HG02588 (cell line): ENCODE data around the gene RTL3.
"Not testable (repeated sequence)": the region's sequence is repeated elsewhere in the genome, so short reads cannot be mapped to it uniquely, and the experiment has no call there.

Experiments
- ATAC-seq: cut with Tn5 transposase; IDR thresholded peaks from one replicate; pipeline ENCODE4 v1.9.1; 2021; ENCODE audit warnings: mild to moderate bottlenecking, moderate library complexity; ENCODE audit not compliant: unreplicated experiment

Gene RTL3, protein sequence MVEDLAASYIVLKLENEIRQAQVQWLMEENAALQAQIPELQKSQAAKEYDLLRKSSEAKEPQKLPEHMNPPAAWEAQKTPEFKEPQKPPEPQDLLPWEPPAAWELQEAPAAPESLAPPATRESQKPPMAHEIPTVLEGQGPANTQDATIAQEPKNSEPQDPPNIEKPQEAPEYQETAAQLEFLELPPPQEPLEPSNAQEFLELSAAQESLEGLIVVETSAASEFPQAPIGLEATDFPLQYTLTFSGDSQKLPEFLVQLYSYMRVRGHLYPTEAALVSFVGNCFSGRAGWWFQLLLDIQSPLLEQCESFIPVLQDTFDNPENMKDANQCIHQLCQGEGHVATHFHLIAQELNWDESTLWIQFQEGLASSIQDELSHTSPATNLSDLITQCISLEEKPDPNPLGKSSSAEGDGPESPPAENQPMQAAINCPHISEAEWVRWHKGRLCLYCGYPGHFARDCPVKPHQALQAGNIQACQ

DNA sequence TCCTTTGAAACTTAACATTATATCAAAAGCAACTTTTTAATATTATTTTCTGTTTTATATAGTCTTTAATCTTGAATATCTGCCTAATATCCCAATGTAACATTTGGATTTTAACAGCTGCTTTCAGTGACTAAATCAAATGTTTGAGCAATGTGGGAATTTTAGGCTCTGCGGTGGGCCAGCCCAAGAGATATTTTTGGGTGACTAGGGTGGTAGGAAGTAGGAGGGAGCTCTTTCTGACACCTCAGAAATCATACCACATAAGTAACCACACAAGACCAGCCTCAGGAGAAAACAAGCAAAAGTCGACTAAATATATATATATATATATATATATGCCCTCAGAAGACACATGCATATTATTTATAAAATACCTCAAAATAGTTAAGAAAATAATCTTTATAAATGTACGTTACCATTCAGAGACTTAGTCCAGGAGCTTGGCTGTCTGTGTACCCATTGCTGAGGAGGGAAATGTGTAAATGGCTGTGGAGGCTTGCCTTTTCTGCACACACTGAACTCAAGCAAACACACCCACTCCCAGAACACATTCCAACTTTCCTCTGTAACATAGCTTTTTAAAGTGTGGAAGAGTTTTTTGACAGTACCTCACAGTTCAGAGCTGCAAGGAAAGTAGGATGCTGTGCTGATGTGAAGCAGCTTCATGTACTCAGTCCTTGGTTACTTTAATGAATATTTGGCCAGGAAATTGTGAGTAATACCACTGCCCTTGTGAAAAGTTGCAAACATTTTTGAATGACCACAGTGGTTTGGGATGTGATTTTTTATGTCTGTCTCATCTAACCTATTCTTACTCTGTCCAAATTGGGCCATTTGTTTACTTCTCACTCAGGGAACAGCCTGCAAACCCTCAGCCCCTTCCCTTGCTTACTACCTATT lies at the start of gene RTL3:
Gene RTL3, minus strand, starts transcription at position 484 of the 900 bp plus-strand sequence. CDS start 908 bp downstream, outside the sequence.
- no peak for ATAC-seq

DNA sequence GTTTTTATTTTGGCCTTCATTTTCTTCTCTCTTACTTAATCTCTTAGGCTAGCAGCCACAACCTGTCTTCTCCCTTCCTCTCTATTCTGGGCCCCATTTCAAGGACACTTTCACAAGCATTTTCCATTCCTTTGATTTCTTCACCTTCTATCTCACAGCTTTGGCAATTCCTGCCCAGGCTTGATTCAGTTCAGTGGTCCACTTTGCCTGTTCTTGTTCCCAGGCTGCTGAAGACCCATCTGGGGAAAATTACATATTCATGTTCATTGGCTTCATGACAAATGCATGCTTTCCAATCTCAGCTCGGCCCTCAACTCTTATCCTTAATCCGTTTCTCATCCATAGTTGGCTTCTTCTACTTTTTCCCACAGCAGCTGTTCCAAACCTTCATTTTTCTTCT lies 49.7 kb upstream of the RTL3 start:
- ATAC-seq = no peak

DNA sequence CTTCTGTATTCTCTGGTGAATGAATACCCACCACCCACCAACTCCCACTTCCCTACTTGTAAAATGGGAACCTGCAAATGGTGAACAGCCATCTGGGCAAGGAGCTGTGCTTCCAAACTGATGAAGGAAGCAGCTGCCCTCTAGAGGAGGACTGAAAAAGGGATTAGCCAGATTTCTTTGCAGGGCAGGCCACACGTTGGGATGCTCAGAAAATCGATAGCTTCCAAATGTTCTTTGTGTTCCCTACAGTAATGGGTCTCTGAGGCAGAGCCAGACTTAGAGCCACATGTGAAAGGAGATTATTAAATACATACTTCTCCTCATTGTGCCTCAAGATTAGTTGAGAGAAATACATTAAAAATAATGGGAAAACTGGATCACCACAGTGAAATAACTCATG lies 49.1 kb upstream of the RTL3 start:
- ATAC-seq = no peak

DNA sequence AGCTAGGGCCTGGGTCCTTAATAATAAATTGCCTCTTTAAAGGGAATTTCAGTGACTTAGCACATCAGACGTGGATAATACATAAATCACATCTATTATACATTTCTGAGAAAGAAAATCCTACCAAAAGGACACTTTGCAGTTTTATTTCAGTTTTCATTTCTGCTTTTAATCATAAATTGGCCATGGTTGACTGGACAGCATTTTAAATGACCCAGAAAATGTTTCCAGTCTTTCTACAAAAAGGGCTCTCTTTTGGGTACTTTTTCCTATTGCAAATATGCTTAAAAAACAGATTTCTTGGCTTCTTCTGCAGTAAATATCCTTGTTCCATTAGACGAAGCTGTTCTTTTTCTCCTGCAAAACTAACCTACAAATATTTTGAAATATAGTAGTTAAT lies 46.9 kb upstream of the RTL3 start:
- no peak for ATAC-seq

DNA sequence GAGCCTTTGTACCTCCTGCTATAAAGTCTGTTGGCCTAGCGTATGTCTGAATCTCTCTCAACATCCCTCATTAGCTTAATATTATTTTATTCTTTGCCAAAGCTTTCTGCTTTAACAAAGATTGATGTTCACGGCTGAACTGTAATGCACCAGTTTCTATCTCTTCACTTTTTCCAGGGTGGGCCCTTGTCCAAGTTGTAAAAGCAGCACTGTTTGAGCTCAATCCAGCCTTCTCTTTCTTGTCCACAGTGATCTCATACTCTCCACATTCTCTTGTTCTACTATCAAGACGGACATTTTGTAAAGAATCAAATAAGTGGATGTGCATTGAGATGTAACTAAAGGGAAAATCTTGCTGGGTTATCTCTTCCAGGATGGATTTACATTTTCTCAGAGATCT lies 34.4 kb upstream of the RTL3 start:
- ATAC-seq = no peak

DNA sequence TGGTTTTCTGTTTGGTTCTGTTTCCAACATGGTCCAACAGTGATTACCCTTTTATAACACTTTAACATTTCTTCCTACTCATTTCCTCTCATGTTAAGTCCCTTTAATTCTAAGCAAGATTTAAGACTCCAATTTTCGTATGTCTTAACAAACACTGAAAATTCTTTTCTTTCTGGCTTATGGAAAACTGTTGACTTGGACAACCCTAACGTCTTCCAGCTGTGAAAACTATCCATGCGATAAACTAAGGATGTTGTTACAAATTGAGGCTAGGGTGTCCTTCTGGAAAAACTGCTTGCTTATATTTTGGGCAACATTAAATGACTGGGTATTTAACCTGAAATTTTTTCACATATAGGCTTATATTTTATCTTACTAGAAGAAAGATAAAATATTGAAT lies 33.9 kb upstream of the RTL3 start:
- ATAC-seq = no peak

DNA sequence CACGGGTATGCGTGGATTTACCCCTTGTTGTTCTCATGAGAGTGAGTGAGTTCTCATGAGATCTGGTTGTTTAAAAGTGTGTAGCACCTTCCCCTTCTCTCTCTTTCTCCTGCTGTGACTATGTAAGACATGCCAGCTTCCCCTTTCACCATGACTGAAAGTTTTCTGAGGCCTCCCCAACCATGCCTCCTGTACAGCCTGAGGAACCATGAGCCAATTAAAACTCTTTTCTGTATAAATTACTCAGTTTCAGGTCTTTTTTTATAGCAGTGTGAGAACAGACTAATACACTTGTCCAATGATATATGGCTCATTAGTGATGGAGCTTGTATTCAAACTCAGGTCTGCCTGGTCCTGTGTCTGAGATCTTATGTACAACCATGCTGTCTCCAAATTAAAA lies 28.5 kb upstream of the RTL3 start:
- peak; percentile 96 for ATAC-seq

DNA sequence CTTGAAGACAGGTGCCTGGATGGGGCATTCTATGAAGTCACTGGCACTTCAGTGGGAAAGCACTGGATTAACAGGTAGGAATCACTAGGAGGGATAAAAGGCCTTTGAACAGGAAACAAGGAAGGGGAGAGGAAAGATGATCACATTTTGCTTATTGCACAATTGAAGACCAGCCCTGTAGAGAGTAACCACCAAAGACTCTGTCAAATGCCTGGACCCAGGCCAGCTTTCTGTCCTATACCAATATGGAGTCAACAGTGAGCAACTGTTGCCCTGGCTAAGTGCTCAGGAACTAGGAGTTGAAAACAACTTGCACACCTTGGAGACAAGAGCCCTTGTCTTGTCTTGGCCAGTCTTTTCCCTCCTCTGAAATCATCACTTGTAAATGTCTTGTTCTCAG lies 14.1 kb upstream of the RTL3 start:
- ATAC-seq = no peak

DNA sequence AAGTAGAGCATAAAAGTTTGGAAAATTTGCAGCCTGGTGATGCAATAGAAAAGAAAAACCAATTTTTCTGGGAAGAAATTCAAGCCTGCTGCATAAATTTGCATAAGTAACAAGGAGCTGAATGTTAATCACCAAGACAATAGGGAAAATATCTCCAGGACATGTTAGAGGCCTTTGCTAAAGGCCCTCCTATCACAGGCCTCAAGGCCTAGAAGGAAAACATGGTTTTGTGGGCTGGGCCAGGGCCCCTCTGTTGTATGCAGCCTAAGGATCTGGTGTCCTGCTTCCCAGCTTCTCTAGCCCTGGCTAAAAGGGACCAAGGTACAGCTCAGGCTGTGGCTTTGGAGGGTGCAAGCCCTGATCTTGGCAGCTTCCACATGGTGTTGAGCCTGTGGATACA lies 6.2 kb upstream of the RTL3 start:
- no peak for ATAC-seq

DNA sequence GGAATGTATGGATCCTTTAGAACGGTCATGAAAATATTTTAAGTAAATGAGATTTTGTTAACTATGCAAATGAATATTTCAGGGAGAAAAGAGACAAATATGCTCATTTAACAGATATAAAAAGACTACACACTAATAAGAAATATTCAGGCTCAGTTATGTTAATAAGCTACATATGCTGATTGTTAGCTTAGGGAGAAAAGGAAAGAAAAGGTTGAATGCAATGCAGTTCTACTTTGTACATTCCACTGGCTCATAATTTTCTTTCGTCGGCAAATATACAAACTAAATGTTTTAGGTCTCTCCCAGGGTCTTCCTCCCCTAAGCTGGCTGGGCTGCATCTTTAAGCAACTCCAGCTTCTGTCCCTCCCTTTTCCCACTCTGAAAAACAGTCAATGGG lies 2.7 kb upstream of the RTL3 start:
- no peak for ATAC-seq

DNA sequence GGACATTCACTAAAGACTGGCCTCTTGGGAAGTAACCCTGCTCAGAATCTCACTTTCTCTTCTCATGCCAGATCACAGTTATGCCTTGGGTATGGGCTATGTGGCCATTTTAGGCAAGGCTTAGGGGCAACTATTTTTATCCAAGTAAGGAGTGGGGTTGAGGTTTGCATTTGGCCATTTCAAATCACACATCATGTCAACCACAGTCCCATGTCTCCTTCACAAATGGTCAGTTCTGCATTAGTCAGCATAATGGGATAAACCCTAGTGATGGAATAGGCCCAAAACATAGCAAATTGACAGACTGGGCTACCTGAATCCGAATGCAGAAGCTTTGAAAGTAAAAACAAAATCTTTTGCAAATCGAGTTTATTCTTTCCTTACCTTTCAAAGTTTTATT lies 827 bp upstream of the RTL3 start:
- ATAC-seq = no peak

DNA sequence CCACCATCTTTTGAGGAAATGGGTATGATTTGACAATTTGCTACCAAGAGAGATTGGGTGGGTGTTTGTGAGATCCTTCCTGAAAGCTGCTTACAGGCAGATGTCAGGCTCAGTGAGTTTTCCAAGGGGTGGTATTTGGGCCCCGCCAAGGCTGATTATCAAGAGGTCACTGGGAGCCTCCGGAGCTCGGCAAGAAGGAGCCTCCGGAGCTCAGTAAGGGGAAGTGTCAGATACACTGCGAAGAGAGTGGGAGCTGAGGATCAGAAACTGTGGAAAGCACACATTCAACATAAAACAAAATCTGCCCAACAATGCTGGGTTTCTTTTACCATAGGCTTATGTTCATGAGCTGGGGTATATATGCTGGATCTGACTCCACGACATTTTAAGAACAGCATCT lies 714 bp downstream of the RTL3 start:
- ATAC-seq = no peak

DNA sequence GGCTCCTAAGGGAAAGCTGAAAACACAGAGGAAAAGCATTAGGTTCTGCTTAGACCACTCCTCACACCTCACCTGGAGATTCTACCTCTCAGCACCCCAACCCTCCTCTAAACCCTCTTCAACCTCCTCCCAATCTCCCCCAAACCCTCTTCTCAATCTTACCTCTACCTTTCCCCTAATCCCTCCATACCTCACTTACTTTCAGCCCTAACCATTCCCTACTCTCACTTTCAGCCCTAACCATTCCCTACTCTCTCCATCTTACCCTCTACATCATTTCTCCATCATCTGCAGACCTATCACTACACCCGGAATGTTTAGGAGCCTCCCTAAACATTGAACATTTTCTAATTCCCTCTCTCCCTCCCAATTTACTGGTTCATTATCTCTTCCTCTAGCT lies 3.5 kb downstream of the RTL3 start:
- ATAC-seq = no peak

DNA sequence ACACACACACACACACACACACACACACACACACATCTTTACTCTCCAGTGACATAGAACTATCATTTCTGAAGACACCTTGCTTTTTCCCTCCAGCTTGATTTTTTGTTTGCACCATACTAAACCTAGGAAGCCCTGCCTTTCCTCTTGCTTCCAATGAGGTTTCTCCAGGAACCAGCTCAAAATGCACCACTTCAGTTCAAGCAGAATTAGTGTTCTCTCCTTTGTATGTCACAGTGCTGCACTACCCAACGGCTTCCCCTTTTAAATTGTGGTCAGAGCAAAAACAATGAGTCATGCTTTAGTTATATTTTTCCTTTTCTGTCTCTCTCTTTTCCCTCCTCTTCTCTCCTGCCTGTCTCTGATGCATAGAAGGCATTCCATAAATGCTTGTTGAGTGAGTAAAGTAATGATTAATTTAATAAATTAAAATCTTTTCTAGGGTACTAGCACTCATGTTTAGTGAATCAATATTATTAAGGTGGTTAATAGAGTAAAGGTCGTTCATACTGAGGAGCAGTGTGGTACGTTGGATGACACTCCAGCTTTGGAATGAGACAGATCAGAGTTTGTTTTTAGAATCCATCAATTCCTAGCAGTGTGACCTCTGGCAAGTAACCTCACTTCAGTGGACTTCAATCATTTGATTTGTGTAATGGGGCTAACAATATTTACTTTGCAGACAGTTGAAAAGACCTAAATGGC lies 5.9 kb downstream of the RTL3 start:
- peak; percentile 57 for ATAC-seq

DNA sequence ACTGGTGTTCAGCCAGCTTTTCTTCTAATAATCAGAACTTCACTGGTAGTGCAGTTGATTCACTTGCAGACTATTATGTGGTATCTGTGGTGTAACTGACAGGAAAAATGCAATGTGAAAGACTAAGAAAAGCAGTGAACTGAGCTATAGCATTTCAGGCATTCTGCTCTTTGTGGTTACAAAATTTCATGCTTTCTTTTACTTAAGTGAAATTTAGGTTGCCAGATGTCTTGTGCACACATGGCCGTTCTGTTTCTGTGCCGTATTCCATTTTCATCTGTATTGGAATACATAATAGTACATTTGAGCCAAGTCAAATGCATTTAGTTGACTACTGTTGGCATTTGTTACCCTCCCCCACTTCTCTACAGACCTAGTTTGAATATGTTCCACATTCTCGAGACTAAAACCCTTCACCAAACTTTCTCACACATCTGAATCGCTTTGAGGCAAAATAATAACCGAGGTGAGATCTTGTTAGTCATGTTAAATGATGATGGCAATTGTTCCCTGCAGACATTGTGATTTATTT lies 8.2 kb downstream of the RTL3 start:
- peak; percentile 88 for ATAC-seq

DNA sequence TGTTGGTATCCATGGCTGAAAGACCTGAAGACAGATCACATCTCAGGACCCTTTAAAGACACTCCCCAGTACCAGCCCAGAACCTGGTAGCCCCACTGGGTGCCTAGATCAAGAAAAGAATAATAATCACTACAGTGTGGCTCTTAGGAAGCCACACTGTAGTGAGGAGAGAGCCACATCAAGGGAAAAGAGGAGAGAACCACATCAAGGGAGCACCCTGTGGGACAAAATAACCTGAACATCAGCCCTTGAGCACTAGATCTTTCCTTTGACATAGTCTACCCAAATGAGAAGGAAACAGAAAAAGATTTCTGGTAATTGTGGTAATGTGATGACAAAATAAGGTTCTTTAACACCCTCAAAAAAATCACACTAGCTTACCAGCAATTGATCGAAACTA lies 15.3 kb downstream of the RTL3 start:
- ATAC-seq = no peak

DNA sequence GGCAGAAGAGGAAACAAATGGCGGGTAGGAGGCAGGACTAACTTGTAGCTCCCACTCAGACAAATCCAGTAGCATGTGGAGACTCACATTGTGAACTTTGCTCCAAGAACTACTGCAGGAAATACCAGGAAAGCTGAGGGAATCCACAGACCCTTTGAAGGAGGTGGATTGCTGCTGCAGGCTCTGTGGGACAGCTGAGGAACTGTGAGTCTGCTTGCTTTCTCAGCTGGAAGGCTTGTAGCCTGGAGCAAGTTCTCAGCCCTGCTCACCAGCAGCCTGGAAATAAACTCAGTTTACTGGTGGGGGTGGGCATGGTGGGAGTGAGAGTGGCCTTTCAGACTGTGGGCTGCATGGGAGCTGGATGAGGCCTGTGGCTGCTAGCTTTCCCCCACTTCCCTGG lies 16.0 kb downstream of the RTL3 start:
- no peak for ATAC-seq

DNA sequence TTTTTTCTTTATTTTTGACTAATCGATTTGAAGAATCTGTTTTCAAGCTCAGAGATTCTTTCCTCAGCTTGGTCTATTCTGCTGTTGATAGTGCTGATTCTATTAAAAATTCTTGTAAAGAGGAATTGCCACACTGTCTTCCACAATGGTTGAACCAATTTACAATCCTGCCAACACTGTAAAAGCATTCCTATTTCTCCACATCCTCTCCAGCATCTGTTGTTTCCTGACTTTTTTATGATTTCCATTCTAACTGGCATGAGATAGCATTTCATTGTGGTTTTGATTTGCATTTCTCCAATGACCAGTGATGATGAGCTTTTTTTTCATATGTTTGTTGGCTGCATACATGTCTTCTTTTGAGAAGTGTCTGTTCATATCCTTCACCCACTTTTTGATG lies 23.0 kb downstream of the RTL3 start:
- not testable (repeated sequence) for ATAC-seq

DNA sequence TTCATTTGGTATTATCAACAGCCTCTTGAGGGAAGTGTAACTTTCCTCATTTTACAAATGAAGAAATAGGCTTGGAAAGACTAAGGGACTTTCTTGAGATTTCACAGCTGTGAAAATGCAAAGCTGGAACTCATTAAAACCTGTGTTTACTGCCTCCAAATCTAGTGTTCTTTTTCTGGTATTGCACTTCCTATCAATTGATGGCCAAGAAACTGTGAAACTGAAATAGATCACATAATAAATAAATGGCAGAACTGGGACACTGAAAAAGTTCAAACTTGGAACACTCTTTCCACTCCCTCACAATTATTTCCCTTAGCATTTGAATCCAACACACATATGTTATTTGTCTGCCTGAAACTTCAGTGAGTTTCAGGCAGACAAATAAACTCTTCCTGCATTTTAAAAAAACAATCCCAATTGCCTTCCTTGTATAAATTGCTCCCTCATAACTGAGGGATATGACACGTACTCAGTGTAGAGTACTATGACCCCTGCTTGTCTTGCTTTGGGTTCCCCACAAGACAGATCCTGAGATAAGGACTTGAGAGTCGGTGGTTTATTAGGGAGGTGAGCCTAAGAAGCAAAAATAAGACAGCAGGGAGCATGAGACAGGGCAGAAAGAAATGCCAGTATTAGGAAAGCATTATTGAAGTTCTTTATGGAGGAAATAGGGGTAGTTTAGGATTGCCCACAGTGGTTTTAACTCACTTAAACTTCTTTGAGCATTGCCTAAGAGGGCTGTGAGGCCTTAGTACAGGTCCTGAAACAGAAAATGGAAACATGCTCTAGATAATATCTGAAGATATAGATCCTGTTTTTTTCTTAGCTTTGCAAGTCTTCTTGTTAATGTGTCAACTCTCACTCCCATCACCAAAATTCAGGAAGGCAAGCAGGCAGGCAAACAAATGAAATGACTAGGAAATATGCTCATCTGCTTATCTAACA lies 33.9 kb downstream of the RTL3 start:
- no peak for ATAC-seq

DNA sequence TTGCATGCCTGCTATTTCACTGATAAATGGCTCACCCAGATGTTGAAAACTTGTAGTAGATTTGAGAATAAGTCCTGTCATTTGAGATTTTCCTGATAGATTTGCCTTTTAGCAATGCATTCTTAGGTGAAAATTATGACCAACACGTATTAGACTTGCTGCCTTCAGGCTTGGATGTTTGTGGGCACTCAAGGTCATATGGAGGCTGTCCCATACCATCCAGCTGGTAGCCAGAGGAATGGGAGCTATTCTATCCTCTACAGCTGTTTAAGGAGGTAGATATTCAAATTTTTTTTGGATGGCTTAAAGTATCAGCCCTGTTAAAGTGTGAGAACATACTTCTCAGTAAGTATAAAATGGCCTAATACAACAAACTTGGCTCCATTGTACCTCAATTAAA lies 34.7 kb downstream of the RTL3 start:
- no peak for ATAC-seq
